Measurements from ENCODE around the gene OXCT2. TPM values are rescaled to one million over a fixed set of nuclear protein-coding genes. Genes with fewer than 3 reads are reported as not detected.

OXCT2 gene
- total and polyA plus RNA-seq, 2 donors (not counting 1 experiment from before 2014, with no cell fraction given) = 1.0 to 1.9 TPM

DNA sequence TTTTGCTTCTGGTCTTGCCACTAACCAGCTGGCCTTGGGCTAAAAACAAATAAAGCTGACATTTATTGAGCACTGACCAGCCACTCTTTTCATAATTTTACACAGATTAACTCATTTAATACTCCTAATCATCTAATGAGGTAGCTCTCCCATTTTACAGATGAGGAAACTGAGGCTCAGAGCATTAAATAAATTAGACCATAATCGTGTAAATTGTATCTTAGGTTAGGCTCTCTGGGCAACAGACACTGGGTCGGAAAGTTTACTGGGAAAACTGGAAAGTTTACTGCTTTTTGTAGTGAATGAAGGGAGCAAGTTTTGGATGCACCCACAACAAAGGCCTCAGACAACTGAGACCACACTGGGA lies 10.2 kb upstream of the OXCT2 start:
- DNase-seq (no peak), ATAC-seq (ENCODE audit: low read depth) (no peak)
- POLR2A ChIA-PET = no interaction called here
- Mint-ChIP-seq H3K4me3 (no peak overlapping the region), H3K27ac (no peak overlapping the region), H3K4me1 (peaks cover 7% of the 10 kb centered on the region), H3K27me3 (peaks cover 3% of the 10 kb centered on the region), H3K9me3 (ENCODE audit: insufficient read depth) (no peaks in the 10 kb centered on the region)
- TF ChIP-seq EZH2 (IDR thresholded peaks at IDR 0.05; ENCODE audit: borderline replicate concordance, insufficient read depth, low read depth, low read length, poor library complexity, severe bottlenecking) = no peak
- intact Hi-C loops (cut with micrococcal nuclease) = no loop called here
- Histone ChIP-seq H3K9me3 (ENCODE audit: control extremely low read depth in 1 of 3, control insufficient read depth in 2 of 3, insufficient read depth in 1 of 3, low read length in 2 of 3) (peaks cover 0 to 3% (median 0%) of the 10 kb centered on the region in 3 donors), H4K20me1 (ENCODE audit: control insufficient read depth, insufficient read depth, low read length, poor library complexity, severe bottlenecking) (no peaks in the 10 kb centered on the region), H3K36me3 (replicated peaks in 1 of 2; ENCODE audit: control extremely low read depth in 1 of 2, control insufficient read depth in 1 of 2, extremely low read depth in 1 of 2, insufficient read depth in 2 of 2, low read length in 1 of 2) (no peaks in the 10 kb centered on the region), H3K4me2 (replicated peaks; ENCODE audit: low read depth, low read length, poor library complexity, severe bottlenecking) (no peak overlapping the region), H3K27me3 (replicated peaks in 1 of 4; ENCODE audit: control extremely low read depth in 1 of 4, control insufficient read depth in 3 of 4, insufficient read depth in 4 of 4, low read length in 3 of 4) (no peaks in the 10 kb centered on the region), H3K79me2 (ENCODE audit: control insufficient read depth, insufficient read depth, low read length) (no peaks in the 10 kb centered on the region), H3K27ac (ENCODE audit: low read length in 2 of 2) (no peak overlapping the region), H3K9ac (ENCODE audit: low read length) (no peak overlapping the region), H3K4me1 (ENCODE audit: control insufficient read depth in 2 of 2, insufficient read depth in 2 of 2, low read length in 2 of 2) (no peaks in the 10 kb centered on the region), H3K4me3 (ENCODE audit: control extremely low read depth in 1 of 5, extremely low read depth in 1 of 5, insufficient read depth in 1 of 5, low read depth in 2 of 5, low read length in 4 of 5) (no peak overlapping the region), H2AFZ (ENCODE audit: insufficient read depth, low read depth, low read length, poor library complexity, severe bottlenecking) (no peak overlapping the region)
- WGBS (ENCODE audit: insufficient coverage) = no CpG with 5 or more reads among the region's 2 CpGs
- CTCF ChIA-PET = interaction anchor here (1.0 kb wide), 1 partner anchor 14 kb away, joined by 3 read pairs; no protein-coding TSS in a partner anchor

DNA sequence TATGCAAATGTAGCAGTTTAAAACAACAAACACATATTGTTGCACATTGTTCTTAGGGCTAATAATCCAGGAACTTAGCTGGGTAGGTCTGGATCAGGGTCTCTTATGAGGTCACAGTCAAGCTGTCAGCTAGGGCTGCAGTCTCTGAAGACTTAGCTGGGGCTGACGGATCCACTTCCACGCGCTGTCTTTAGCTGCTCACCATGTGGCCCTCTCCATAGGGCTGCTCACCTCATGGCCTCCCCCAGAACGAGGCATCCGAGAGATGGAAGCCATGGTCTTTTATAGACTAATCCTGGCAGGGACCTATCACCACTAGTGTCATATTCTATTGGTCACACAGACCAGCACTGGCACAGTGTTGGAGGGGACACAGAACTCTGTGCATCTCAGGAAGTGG lies 8.7 kb upstream of the OXCT2 start:
- Histone ChIP-seq H4K20me1 (ENCODE audit: control insufficient read depth, insufficient read depth, low read length, poor library complexity, severe bottlenecking) (no peaks in the 10 kb centered on the region), H3K36me3 (replicated peaks in 1 of 2; ENCODE audit: control extremely low read depth in 1 of 2, control insufficient read depth in 1 of 2, extremely low read depth in 1 of 2, insufficient read depth in 2 of 2, low read length in 1 of 2) (no peaks in the 10 kb centered on the region), H3K79me2 (ENCODE audit: control insufficient read depth, insufficient read depth, low read length) (no peaks in the 10 kb centered on the region), H3K4me2 (replicated peaks; ENCODE audit: low read depth, low read length, poor library complexity, severe bottlenecking) (no peak overlapping the region), H3K27ac (ENCODE audit: low read length in 2 of 2) (no peak overlapping the region), H3K4me3 (ENCODE audit: control extremely low read depth in 1 of 5, extremely low read depth in 1 of 5, insufficient read depth in 1 of 5, low read depth in 2 of 5, low read length in 4 of 5) (no peak overlapping the region), H3K9ac (ENCODE audit: low read length) (no peak overlapping the region), H3K4me1 (ENCODE audit: control insufficient read depth in 2 of 2, insufficient read depth in 2 of 2, low read length in 2 of 2) (peaks cover 0 to 5% of the 10 kb centered on the region in 2 donors), H2AFZ (ENCODE audit: insufficient read depth, low read depth, low read length, poor library complexity, severe bottlenecking) (no peak overlapping the region), H3K9me3 (ENCODE audit: control extremely low read depth in 1 of 3, control insufficient read depth in 2 of 3, insufficient read depth in 1 of 3, low read length in 2 of 3) (peaks cover 0 to 3% (median 0%) of the 10 kb centered on the region in 3 donors), H3K27me3 (replicated peaks in 1 of 4; ENCODE audit: control extremely low read depth in 1 of 4, control insufficient read depth in 3 of 4, insufficient read depth in 4 of 4, low read length in 3 of 4) (no peaks in the 10 kb centered on the region)
- TF ChIP-seq, protein P1, sequence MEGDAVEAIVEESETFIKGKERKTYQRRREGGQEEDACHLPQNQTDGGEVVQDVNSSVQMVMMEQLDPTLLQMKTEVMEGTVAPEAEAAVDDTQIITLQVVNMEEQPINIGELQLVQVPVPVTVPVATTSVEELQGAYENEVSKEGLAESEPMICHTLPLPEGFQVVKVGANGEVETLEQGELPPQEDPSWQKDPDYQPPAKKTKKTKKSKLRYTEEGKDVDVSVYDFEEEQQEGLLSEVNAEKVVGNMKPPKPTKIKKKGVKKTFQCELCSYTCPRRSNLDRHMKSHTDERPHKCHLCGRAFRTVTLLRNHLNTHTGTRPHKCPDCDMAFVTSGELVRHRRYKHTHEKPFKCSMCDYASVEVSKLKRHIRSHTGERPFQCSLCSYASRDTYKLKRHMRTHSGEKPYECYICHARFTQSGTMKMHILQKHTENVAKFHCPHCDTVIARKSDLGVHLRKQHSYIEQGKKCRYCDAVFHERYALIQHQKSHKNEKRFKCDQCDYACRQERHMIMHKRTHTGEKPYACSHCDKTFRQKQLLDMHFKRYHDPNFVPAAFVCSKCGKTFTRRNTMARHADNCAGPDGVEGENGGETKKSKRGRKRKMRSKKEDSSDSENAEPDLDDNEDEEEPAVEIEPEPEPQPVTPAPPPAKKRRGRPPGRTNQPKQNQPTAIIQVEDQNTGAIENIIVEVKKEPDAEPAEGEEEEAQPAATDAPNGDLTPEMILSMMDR (IDR thresholded peaks at IDR 0.05) = no peak
- no peak for TF ChIP-seq EZH2 (IDR thresholded peaks at IDR 0.05; ENCODE audit: borderline replicate concordance, insufficient read depth, low read depth, low read length, poor library complexity, severe bottlenecking)
- 97% methylated on average over 5 of the region's 5 CpGs for WGBS (ENCODE audit: insufficient coverage)
- ATAC-seq (ENCODE audit: low read depth) (no peak), DNase-seq (no peak)
- no peak overlapping the region for H3K4me3 Mint-ChIP-seq
- H3K9me3 Mint-ChIP-seq (ENCODE audit: insufficient read depth) = no peaks in the 10 kb centered on the region
- CTCF ChIA-PET = interaction anchor here (0.6 kb wide), 1 partner anchor 173 kb away, joined by 3 read pairs; no protein-coding TSS in a partner anchor
- peaks cover 10% of the 10 kb centered on the region for H3K4me1 Mint-ChIP-seq
- no peak overlapping the region for H3K27ac Mint-ChIP-seq
- intact Hi-C loops (cut with micrococcal nuclease) = no loop called here
- H3K27me3 Mint-ChIP-seq = no peaks in the 10 kb centered on the region
- POLR2A ChIA-PET = no interaction called here
